SK-N-SH treated with all-trans-retinoic acid at 6 μM for 48 hours (cell line): ENCODE measurements around the gene ZNF771.

ENCODE experiments used
- OSR1 ChIP-seq: fragments of 250-450 bp; sonication (Bioruptor Pico); IDR thresholded peaks from 2 replicates; pipeline ENCODE4 v1.8.0; 2022; ENCODE audit warnings: moderate library complexity, mild to moderate bottlenecking, inconsistent platforms
- PATZ1 ChIP-seq: fragments of 250-450 bp; sonication (Bioruptor Pico); IDR thresholded peaks from 2 replicates; pipeline ENCODE4 v1.8.0; 2020; ENCODE audit warnings: mild to moderate bottlenecking, moderate library complexity, borderline replicate concordance
- RARB ChIP-seq: fragments of 250-450 bp; sonication (Bioruptor Pico); IDR thresholded peaks from 2 replicates; pipeline ENCODE4 v1.8.0; 2021; ENCODE audit warnings: mild to moderate bottlenecking, moderate library complexity

- TF ChIP-seq PATZ1 (no peak), OSR1 (CRISPR knock-in tag) (no peak), RARB (no peak)
Measured at GRCh38 chr16:30399435-30400186, 7.8 kb upstream of the ZNF771 start.
